HCT116 (cell line): ENCODE measurements around the gene GNMT. TPM values are rescaled to one million over a fixed set of nuclear protein-coding genes. Genes with fewer than 3 reads are reported as not detected.
"Not testable (repeated sequence)": the region's sequence is repeated elsewhere in the genome, so short reads cannot be mapped to it uniquely, and the experiment has no call there.

Source experiments
- ATAC-seq: fragments of 200-7000 bp; cut with Tn5 transposase; 2 replicates; pipeline ENCODE4 v1.9.1; 2020; ENCODE audit warnings: mild to moderate bottlenecking, moderate library complexity
- BruUV-seq: library from RNA; stranded (reverse); fragments of 400-500 nt; replicated peaks from 2 replicates; lab custom pipeline; 2021; lab: Mats Ljungman, UMichigan
- CTCF ChIA-PET: fragments of 300-600 bp; sonication (Branson Sonifier 250); formaldehyde crosslinking; loops from one replicate; lab custom pipeline; 2021; ENCODE audit warnings: antibody characterized with exemption; lab: Charles Lee
- POLR2A ChIA-PET: fragments of 300-600, 350-600 bp; sonication (Branson Sonifier 250); formaldehyde crosslinking; loops from one replicate; lab custom pipeline; 2021; ENCODE audit warnings: antibody characterized with exemption; lab: Charles Lee
- RAD21 ChIA-PET, 2 experiments: fragments of 300-600 bp; sonication (Branson Sonifier 250); formaldehyde crosslinking; loops; one replicate each; lab custom pipeline; 2023; ENCODE audit warnings: low total read pairs in 2 of 2; ENCODE audit not compliant: uncharacterized antibody in 2 of 2, unreplicated experiment in 2 of 2, low non-redundant PET in 1 of 2; lab: Charles Lee
- DNase-seq: peaks from one replicate; pipeline ENCODE4 v3.0.0-alpha.2; 2010; ENCODE audit warnings: low read depth, low spot score
- H2AFZ ChIP-seq: fragments of 200-600 bp; shearing (Covaris generic), sonication (generic); 2 replicates; pipeline ENCODE4 v1.6.1; 2017; ENCODE audit warnings: low read depth, mixed run types, mixed read lengths, antibody characterized with exemption, low read length; ENCODE audit not compliant: poor library complexity, severe bottlenecking
- H3K27ac ChIP-seq: 2 replicates; pipeline ENCODE4 v1.5.1; 2012; ENCODE audit warnings: low read depth, low read length
- H3K27me3 ChIP-seq: fragments of 200-600 bp; sonication (generic); 2 replicates; pipeline ENCODE4 v1.6.1; 2016; ENCODE audit warnings: mixed run types, low read length, mixed read lengths; ENCODE audit not compliant: insufficient read depth
- H3K36me3 ChIP-seq, 2 experiments: fragments of 200-500 bp in 1 of 2; fragments of 200-600 bp in 1 of 2; sonication (Bioruptor generic) in 1 of 2; sonication (generic) in 1 of 2; 2 replicates each; pipeline versions ENCODE4 v1.5.1 to v1.6.1; 2014 to 2016; ENCODE audit warnings: low read length in 2 of 2, inconsistent platforms in 1 of 2, mixed read lengths in 1 of 2, mixed run types in 1 of 2; ENCODE audit not compliant: insufficient read depth in 2 of 2, control insufficient read depth in 1 of 2
- H3K4me1 ChIP-seq, 2 experiments: fragments of 200-600 bp in 1 of 2; sonication (generic) in 1 of 2; 2 replicates each; pipeline versions ENCODE4 v1.5.1 to v1.6.1; 2012 to 2017; ENCODE audit warnings: low read length in 2 of 2, inconsistent platforms in 1 of 2, mild to moderate bottlenecking in 1 of 2, mixed read lengths in 1 of 2, mixed run types in 1 of 2, moderate library complexity in 1 of 2; ENCODE audit not compliant: insufficient read depth in 2 of 2, control insufficient read depth in 1 of 2
- H3K4me2 ChIP-seq: fragments of 200-600 bp; sonication (generic); 2 replicates; pipeline ENCODE4 v1.6.1; 2017; ENCODE audit warnings: mixed run types, low read length, mixed read lengths
- H3K4me3 ChIP-seq, 2 experiments: fragments of 200-600 bp in 1 of 2; sonication (generic) in 1 of 2; replicated peaks in 1 of 2; 2 replicates each; pipeline ENCODE4 v1.5.1; 2011 to 2016; ENCODE audit warnings: low read length in 2 of 2, control low read depth in 1 of 2, low read depth in 1 of 2, mild to moderate bottlenecking in 1 of 2, mixed read lengths in 1 of 2, mixed run types in 1 of 2
- H3K79me2 ChIP-seq: fragments of 200-600 bp; sonication (generic); 2 replicates; pipeline ENCODE4 v1.6.1; 2017; ENCODE audit warnings: mild to moderate bottlenecking, mixed run types, low read length, moderate library complexity, mixed read lengths; ENCODE audit not compliant: insufficient read depth
- H3K9ac ChIP-seq: fragments of 200-600 bp; sonication (generic); 2 replicates; pipeline ENCODE4 v1.6.1; 2016; ENCODE audit warnings: low read length, mixed read lengths
- H3K9me2 ChIP-seq: fragments of 200-600 bp; sonication (generic), shearing (Covaris generic); 2 replicates; pipeline ENCODE4 v1.6.1; 2017; ENCODE audit warnings: mixed run types, mild to moderate bottlenecking, moderate library complexity; ENCODE audit not compliant: insufficient read depth
- H3K9me3 ChIP-seq, 2 experiments: fragments of 200-500 bp in 1 of 2; fragments of 200-600 bp in 1 of 2; sonication (Bioruptor generic) in 1 of 2; sonication (generic) in 1 of 2; 2 replicates each; pipeline ENCODE4 v1.6.1; 2014 to 2017; ENCODE audit warnings: low read length in 2 of 2, mixed read lengths in 2 of 2, inconsistent platforms in 1 of 2, low read depth in 1 of 2, mild to moderate bottlenecking in 1 of 2, mixed run types in 1 of 2, moderate library complexity in 1 of 2; ENCODE audit not compliant: control insufficient read depth in 1 of 2, insufficient read depth in 1 of 2
- H4K20me1 ChIP-seq: fragments of 200-600 bp; sonication (generic), shearing (Covaris generic); 2 replicates; pipeline ENCODE4 v1.6.1; 2017; ENCODE audit warnings: mixed run types, mild to moderate bottlenecking, moderate library complexity; ENCODE audit not compliant: insufficient read depth
- ATF3 ChIP-seq: IDR thresholded peaks from 2 replicates; pipeline ENCODE4 v1.6.1; 2012
- EZH2phosphoT487 ChIP-seq: fragments of 200-600 bp; IDR thresholded peaks from 2 replicates; pipeline ENCODE4 v1.6.1; 2018; ENCODE audit warnings: antibody characterized with exemption, borderline replicate concordance
- JUND ChIP-seq: IDR thresholded peaks from 2 replicates; pipeline ENCODE4 v1.6.1; 2012
- MAX ChIP-seq: IDR thresholded peaks from 2 replicates; pipeline ENCODE4 v1.6.1; 2012
- POLR2AphosphoS5 ChIP-seq: IDR thresholded peaks from 2 replicates; pipeline ENCODE4 v1.6.1; 2011; ENCODE audit warnings: mild to moderate bottlenecking, low read depth, low read length, moderate library complexity
- SIN3A ChIP-seq: IDR thresholded peaks from 2 replicates; pipeline ENCODE4 v1.6.1; 2012; ENCODE audit warnings: low read depth
- SP1 ChIP-seq: IDR thresholded peaks from 2 replicates; pipeline ENCODE4 v1.6.1; 2012; ENCODE audit warnings: low read depth
- TCF7L2 ChIP-seq: IDR thresholded peaks from 2 replicates; pipeline ENCODE4 v1.7.0; 2011; ENCODE audit warnings: borderline replicate concordance, inconsistent platforms; ENCODE audit not compliant: insufficient read depth, insufficient read length; ENCODE audit errors: extremely low read depth
- YY1 ChIP-seq: IDR thresholded peaks from 2 replicates; pipeline ENCODE4 v1.6.1; 2011; ENCODE audit warnings: low read length, low read depth, moderate library complexity, mild to moderate bottlenecking; ENCODE audit not compliant: insufficient replicate concordance; ENCODE audit errors: extremely low read depth
- ZBTB33 ChIP-seq: IDR thresholded peaks from 2 replicates; pipeline ENCODE4 v1.6.1; 2011; ENCODE audit warnings: mild to moderate bottlenecking, low read length, moderate library complexity; ENCODE audit not compliant: insufficient replicate concordance; ENCODE audit errors: extremely low read depth
- ZFX ChIP-seq: fragments of 450-650 bp; IDR thresholded peaks from 2 replicates; pipeline ENCODE4 v1.6.1; 2017
- intact Hi-C: fragments of 100-400 bp; cut with micrococcal nuclease; formaldehyde crosslinking; loops from 2 replicates; pipeline ENCODE4 v1.10.0; 2022
- total RNA-seq: library from RNA; stranded (reverse); gene quantifications from one replicate; pipeline ENCODE4 v1.2.1, GENCODE V29; 2021; ENCODE audit not compliant: unreplicated experiment

Gene GNMT
- total RNA-seq, 1 experiment from 2014 or later = 0.57 TPM

GRCh38 chr6:42939810-42940167, 20.8 kb upstream of the GNMT start:
- no peak for DNase-seq
- Histone ChIP-seq H3K36me3 (peaks cover 14 to 16% of the 10 kb centered on the region in 2 experiments; a peak in 3 of 4 replicates), H3K27ac (no peak overlapping the region), H3K9me2 (no peaks in the 10 kb centered on the region), H2AFZ (no peak overlapping the region), H3K9ac (no peak overlapping the region), H3K27me3 (no peaks in the 10 kb centered on the region), H4K20me1 (no peaks in the 10 kb centered on the region), H3K4me2 (no peak overlapping the region), H3K4me1 (no peaks in the 10 kb centered on the region), H3K4me3 (no peak overlapping the region), H3K79me2 (no peaks in the 10 kb centered on the region), H3K9me3 (no peaks in the 10 kb centered on the region)
- TF ChIP-seq JUND = no peak
- no peak for TF ChIP-seq SP1
- no peak for TF ChIP-seq POLR2AphosphoS5
- TF ChIP-seq ATF3 = no peak
- TF ChIP-seq MAX = no peak
- no peak for TF ChIP-seq YY1
- ATAC-seq = no peak
- ChIA-PET POLR2A (no interaction called here), CTCF (no interaction called here), RAD21 (no interaction called here)
- intact Hi-C loops = no loop called here
- no TSS peak for BruUV-seq

- Histone ChIP-seq H3K4me1 (no peaks in the 10 kb centered on the region), H3K27ac (no peak overlapping the region), H3K27me3 (no peaks in the 10 kb centered on the region), H3K4me3 (no peak overlapping the region), H2AFZ (no peak overlapping the region), H3K79me2 (no peaks in the 10 kb centered on the region), H3K36me3 (peaks cover 10 to 11% of the 10 kb centered on the region in 2 experiments; a peak in 3 of 4 replicates), H4K20me1 (no peaks in the 10 kb centered on the region), H3K4me2 (no peak overlapping the region), H3K9me2 (no peaks in the 10 kb centered on the region), H3K9ac (no peak overlapping the region), H3K9me3 (no peaks in the 10 kb centered on the region)
- ChIA-PET RAD21 (interaction anchor here in 1 of 2 experiments (0.7 kb wide), 1 partner anchor 39 kb away, joined by 4 read pairs; no protein-coding TSS in a partner anchor), POLR2A (interaction anchor here (1.3 kb wide), 1 partner anchor 11 kb away, joined by 4 read pairs; the partner anchor contains the start of gene CNPY3), CTCF (no interaction called here)
- TF ChIP-seq SIN3A = no peak
- no peak for TF ChIP-seq TCF7L2
- no peak for TF ChIP-seq ZFX
- TF ChIP-seq EZH2phosphoT487 = no peak
- TF ChIP-seq ZBTB33 = no peak
- peak; percentile 11; the same call in 1 of the 2 replicates for TF ChIP-seq POLR2AphosphoS5
- BruUV-seq = no TSS peak
- ATAC-seq (no peak), DNase-seq (no peak)
- intact Hi-C loops = no loop called here
These were observed 20.0 kb upstream of the GNMT start for GRCh38 chr6:42940493-42941045.

- H3K27ac ChIP-seq, ATAC-seq, H3K9me2 ChIP-seq, H3K4me2 ChIP-seq, H2AFZ ChIP-seq, H3K27me3 ChIP-seq, H3K79me2 ChIP-seq, H3K9ac ChIP-seq, RAD21 ChIA-PET, BruUV-seq, CTCF ChIA-PET, H3K4me3 ChIP-seq, H3K4me1 ChIP-seq, H4K20me1 ChIP-seq, intact Hi-C loops, DNase-seq, H3K9me3 ChIP-seq, H3K36me3 ChIP-seq: not testable (repeated sequence)
- POLR2A ChIA-PET = interaction anchor here (1.3 kb wide), 1 partner anchor 12 kb away, joined by 4 read pairs; the partner anchor contains the start of gene CNPY3
These were observed 19.2 kb upstream of the GNMT start for GRCh38 chr6:42941356-42941755.
